PFSK-1 (cell line): ENCODE data around the gene EVI5.

Experiments used
- FOXP2 ChIP-seq: optimal IDR thresholded peaks from 2 replicates; pipeline ENCODE3; 2011; ENCODE audit warnings: borderline replicate concordance, control low read depth, inconsistent platforms; ENCODE audit not compliant: insufficient read depth; ENCODE audit errors: extremely low read length, extremely low read depth
- POLR2AphosphoS5 ChIP-seq: IDR thresholded peaks from 2 replicates; pipeline ENCODE4 v1.6.1; 2012; ENCODE audit warnings: low read depth, mild to moderate bottlenecking, control low read depth, low read length, moderate library complexity
- REST ChIP-seq, 2 experiments: IDR thresholded peaks; 2 replicates each; pipeline versions ENCODE4 v1.6.1 to v1.8.0; 2011 to 2012; ENCODE audit warnings: low read depth in 2 of 2, low read length in 2 of 2, control low read depth in 1 of 2, inconsistent platforms in 1 of 2, mild to moderate bottlenecking in 1 of 2, moderate library complexity in 1 of 2; ENCODE audit not compliant: insufficient read depth in 1 of 2
- SIN3A ChIP-seq: IDR thresholded peaks from 2 replicates; pipeline ENCODE4 v1.6.1; 2012; ENCODE audit warnings: mild to moderate bottlenecking, low read length, moderate library complexity, borderline replicate concordance; ENCODE audit not compliant: insufficient read depth
- TAF1 ChIP-seq: IDR thresholded peaks from 2 replicates; pipeline ENCODE4 v1.6.1; 2012; ENCODE audit warnings: low read length, control low read depth, borderline replicate concordance; ENCODE audit not compliant: insufficient read depth

Gene EVI5

GRCh38 chr1:92749024-92749634, 35.8 kb downstream of the EVI5 start:
- TF ChIP-seq POLR2AphosphoS5: no peak
- TF ChIP-seq SIN3A: no peak
- no peak for TF ChIP-seq REST (IDR thresholded peaks at IDR 0.05; ENCODE audit: insufficient read depth in 1 of 2, low read depth in 2 of 2, low read length in 2 of 2)
- no peak for TF ChIP-seq TAF1
- no peak for TF ChIP-seq FOXP2

- TF ChIP-seq TAF1 (no peak), SIN3A (no peak), FOXP2 (no peak), POLR2AphosphoS5 (no peak), REST (IDR thresholded peaks at IDR 0.05; ENCODE audit: insufficient read depth in 1 of 2, low read depth in 2 of 2, low read length in 2 of 2) (no peak)
These were observed 36.8 kb downstream of the EVI5 start for GRCh38 chr1:92748138-92748537.

- TF ChIP-seq REST (IDR thresholded peaks at IDR 0.05; ENCODE audit: insufficient read depth in 1 of 2, low read depth in 2 of 2, low read length in 2 of 2) (no peak), FOXP2 (no peak), SIN3A (no peak), POLR2AphosphoS5 (no peak), TAF1 (no peak)
These were observed 37.2 kb downstream of the EVI5 start for GRCh38 chr1:92747735-92748134.

GRCh38 chr1:92743221-92743620, 41.7 kb downstream of the EVI5 start:
- no peak for TF ChIP-seq FOXP2
- no peak for TF ChIP-seq TAF1

GRCh38 chr1:92739669-92740524, 45.0 kb downstream of the EVI5 start:
- TF ChIP-seq SIN3A (no peak), REST (IDR thresholded peaks at IDR 0.05; ENCODE audit: insufficient read depth in 1 of 2, low read depth in 2 of 2, low read length in 2 of 2) (no peak), FOXP2 (no peak), TAF1 (no peak), POLR2AphosphoS5 (no peak)
